Spleen (tissue), 13 donors: ENCODE results near the gene SPRR2A. TPM values are rescaled to one million over a fixed set of nuclear protein-coding genes. Genes with fewer than 3 reads are reported as not detected.

ENCODE experiments used
- DNase-seq: peaks from one replicate; pipeline ENCODE4 v3.0.0-alpha.2; 2020
- H3K27ac ChIP-seq, 8 donors: fragments of 200-600 bp; sonication (generic) in 7 of 8; 1 replicate in 4 of 8; 2 replicates in 4 of 8; pipeline versions ENCODE4 v1.5.0 to v1.8.0; 2016 to 2021; ENCODE audit warnings: inconsistent platforms in 4 of 8, mild to moderate bottlenecking in 4 of 8, moderate library complexity in 1 of 8
- H3K27me3 ChIP-seq, 7 donors: fragments of 200-600 bp; sonication (generic) in 6 of 7; replicated peaks in 1 of 7; 1 replicate in 4 of 7; 2 replicates in 3 of 7; pipeline versions ENCODE4 v1.5.0 to v1.8.0; 2016 to 2021; ENCODE audit warnings: inconsistent platforms in 3 of 7, mild to moderate bottlenecking in 1 of 7
- H3K36me3 ChIP-seq, 6 donors: fragments of 200-600 bp; sonication (generic) in 5 of 6; 1 replicate in 4 of 6; 2 replicates in 2 of 6; pipeline versions ENCODE4 v1.5.0 to v1.8.0; 2016 to 2021; ENCODE audit warnings: inconsistent platforms in 2 of 6
- H3K4me1 ChIP-seq, 6 donors: fragments of 200-600 bp; sonication (generic) in 5 of 6; 1 replicate in 3 of 6; 2 replicates in 3 of 6; pipeline versions ENCODE4 v1.5.0 to v1.8.0; 2016 to 2021; ENCODE audit warnings: inconsistent platforms in 3 of 6
- H3K4me3 ChIP-seq, 8 donors: fragments of 200-600 bp; sonication (generic) in 7 of 8; 1 replicate in 4 of 8; 2 replicates in 4 of 8; pipeline versions ENCODE4 v1.5.0 to v1.8.0; 2016 to 2021; ENCODE audit warnings: inconsistent platforms in 4 of 8, mild to moderate bottlenecking in 4 of 8, moderate library complexity in 2 of 8
- H3K9me3 ChIP-seq, 8 donors: fragments of 200-600 bp; sonication (generic) in 7 of 8; 1 replicate in 4 of 8; 2 replicates in 4 of 8; pipeline versions ENCODE4 v1.5.0 to v1.8.0; 2016 to 2021; ENCODE audit warnings: inconsistent platforms in 4 of 8
- CTCF ChIP-seq, 11 experiments: fragments of 200-600 bp in 7 of 11; fragments of 450-650 bp in 4 of 11; sonication (generic) in 4 of 11; IDR thresholded peaks in 8 of 11; conservative IDR thresholded peaks in 3 of 11; 1 replicate in 7 of 11; 2 replicates in 4 of 11; pipeline versions ENCODE4 v1.4.0 to v1.8.0; 2016 to 2021; ENCODE audit warnings: antibody characterized with exemption in 11 of 11, inconsistent platforms in 4 of 11, mild to moderate bottlenecking in 1 of 11
- POLR2A ChIP-seq, 3 donors: fragments of 450-650 bp; IDR thresholded peaks; one replicate each; pipeline ENCODE4 v1.5.1; 2017; ENCODE audit warnings: antibody characterized with exemption in 3 of 3, mild to moderate bottlenecking in 1 of 3
- POLR2AphosphoS5 ChIP-seq, 3 donors: sonication (generic); formaldehyde crosslinking; IDR thresholded peaks; one replicate each; pipeline ENCODE4 v1.5.1; 2017; ENCODE audit warnings: antibody characterized with exemption in 3 of 3
- WGBS, 5 donors: extraction: QIAGEN DNeasy Blood & Tissue Kit in 3 of 5; methylation state at CpG; one replicate each; pipeline versions ENCODE4 v1.1.5 to v1.1.7; 2013 to 2018; 5-methylcytosine and 5-hydroxymethylcytosine counted together
- intact Hi-C: fragments of 100-400 bp; cut with DNase I; formaldehyde crosslinking; loops from one replicate; pipeline ENCODE4 v1.15.0; 2023; ENCODE audit warnings: low total_unique reads
- long read RNA-seq, 2 donors: transcript quantifications; one replicate each; lab custom pipeline, GENCODE V29; 2026
- polyA plus RNA-seq, 3 donors: library from polyadenylated mRNA; stranded (reverse); fragments of 200-250 nt; gene quantifications; one replicate each; pipeline ENCODE4 v1.2.1, GENCODE V29; 2013
- total RNA-seq, 7 donors: library from RNA; depleted of rRNA in 3 of 7; stranded (reverse); fragments of >200 nt in 3 of 7; fragmentation: NEBNext Ultra II Directional in 4 of 7; extraction: Animal tissue kit (Norgen Biotek cat#: 25700) in 4 of 7; gene quantifications; one replicate each; pipeline versions ENCODE4 v1.1.0 to v1.2.1, GENCODE V29; 2016 to 2021
- donor health status: healthy with polysubstance abuse.
- donor health status: DM: no; HTN: no; CAD: no; lungs with moderate emphysema.
- donor health status: DM: no; HTN: no; CAD: no.
- donor health status: Bipolar disorder and iron deficiency.
- donor health status: healthy.
- donor health status: DM: no; HTN: no; CAD: no.
- donor health status: DM: yes; HTN: yes; CAD: no.

The SPRR2A gene
- total RNA-seq (not detected), polyA plus RNA-seq (1 to 10 TPM in 1 of 3 donors, under 1 TPM in 1, not detected in 1; 0.30 to 2.2 TPM)
- long read RNA-seq, donor 1, result 0 reads
- long read RNA-seq, donor 2, result 0 reads

GRCh38 chr1:153057375-153057774 is at the start of gene SPRR2A:
Gene SPRR2A, minus strand, starts transcription at chr1:153057512. Its CDS starts 777 bp downstream, at chr1:153056735.
- Histone ChIP-seq H3K27me3 (peaks cover 0 to 25% (median 0%) of the 10 kb centered on the region in 7 donors), H3K4me3 (no peak within 1 kb of the TSS), H3K27ac (no peak within 1 kb of the TSS), H3K36me3 (no peaks in the 10 kb centered on the region), H3K4me1 (no peaks in the 10 kb centered on the region), H3K9me3 (peaks cover 0 to 4% (median 0%) of the 10 kb centered on the region in 8 donors)
- TF ChIP-seq POLR2AphosphoS5 (IDR thresholded peaks at IDR 0.05) (no peak), CTCF (IDR thresholded peaks at IDR 0.05 in 8 of 11, conservative IDR thresholded peaks at IDR 0.05 in 3 of 11) (no peak)
- no peak for DNase-seq
- WGBS, 5 donors, result 46 to 69% (median 58%) methylated on average over 2 of the region's 2 CpGs
- intact Hi-C loops, result no loop called here

- peaks cover 0 to 4% (median 0%) of the 10 kb centered on the region in 7 donors for H3K27me3 ChIP-seq
- 84 to 91% (median 90%) methylated on average over 5 of the region's 5 CpGs for WGBS, 5 donors
- peaks cover 0 to 8% (median 0%) of the 10 kb centered on the region in 8 donors for H3K9me3 ChIP-seq
- DNase-seq, result no peak
- no peaks in the 10 kb centered on the region for H3K36me3 ChIP-seq
- TF ChIP-seq POLR2AphosphoS5 (IDR thresholded peaks at IDR 0.05) (no peak), CTCF (IDR thresholded peaks at IDR 0.05 in 8 of 11, conservative IDR thresholded peaks at IDR 0.05 in 3 of 11) (no peak), POLR2A (IDR thresholded peaks at IDR 0.05) (no peak)
- intact Hi-C loops, result no loop called here
- H3K27ac ChIP-seq, result no peak overlapping the region
- H3K4me3 ChIP-seq, result no peak overlapping the region
- H3K4me1 ChIP-seq, result no peaks in the 10 kb centered on the region
Observed at GRCh38 chr1:153100245-153100644, 42.9 kb upstream of the SPRR2A start.

- H3K4me1 ChIP-seq, result no peaks in the 10 kb centered on the region
- no peak for DNase-seq
- TF ChIP-seq POLR2A (IDR thresholded peaks at IDR 0.05) (no peak), CTCF (IDR thresholded peaks at IDR 0.05 in 8 of 11, conservative IDR thresholded peaks at IDR 0.05 in 3 of 11) (no peak), POLR2AphosphoS5 (IDR thresholded peaks at IDR 0.05) (no peak)
- H3K36me3 ChIP-seq, result no peaks in the 10 kb centered on the region
- peaks cover 0 to 1% (median 0%) of the 10 kb centered on the region in 8 donors for H3K9me3 ChIP-seq
- intact Hi-C loops, result no loop called here
- H3K27ac ChIP-seq, result no peak overlapping the region
- no peak overlapping the region for H3K4me3 ChIP-seq
- peaks cover 0 to 4% (median 0%) of the 10 kb centered on the region in 7 donors for H3K27me3 ChIP-seq
- 86 to 94% (median 91%) methylated on average over 9 of the region's 9 CpGs for WGBS, 5 donors
Observed at GRCh38 chr1:153099461-153100045, 42.2 kb upstream of the SPRR2A start.

- no peaks in the 10 kb centered on the region for H3K9me3 ChIP-seq
- intact Hi-C loops, result no loop called here
- H3K36me3 ChIP-seq, result no peaks in the 10 kb centered on the region
- H3K4me3 ChIP-seq, result no peak overlapping the region
- no peaks in the 10 kb centered on the region for H3K4me1 ChIP-seq
- no peak for DNase-seq
- peaks cover 0 to 4% (median 0%) of the 10 kb centered on the region in 7 donors for H3K27me3 ChIP-seq
- no peak overlapping the region for H3K27ac ChIP-seq
- TF ChIP-seq POLR2AphosphoS5 (IDR thresholded peaks at IDR 0.05) (no peak), CTCF (IDR thresholded peaks at IDR 0.05 in 8 of 11, conservative IDR thresholded peaks at IDR 0.05 in 3 of 11) (no peak), POLR2A (IDR thresholded peaks at IDR 0.05) (no peak)
Observed at GRCh38 chr1:153095764-153096163, 38.5 kb upstream of the SPRR2A start.
